PC-3 (cell line): ENCODE measurements around the gene PITRM1.

Experiments
- CTCF ChIP-seq: fragments of 300-600 bp; sonication (generic); conservative IDR thresholded peaks from 2 replicates; pipeline ENCODE4 v1.5.1; 2017; ENCODE audit warnings: antibody characterized with exemption, low read depth, mild to moderate bottlenecking, low read length
- EZH2 ChIP-seq: fragments of 300-600 bp; sonication (generic); IDR thresholded peaks from one replicate; pipeline ENCODE4 v1.6.1; 2017; ENCODE audit warnings: antibody characterized with exemption, mild to moderate bottlenecking, low read length; ENCODE audit not compliant: unreplicated experiment
- EZH2phosphoT487 ChIP-seq: fragments of 300-600 bp; sonication (generic); IDR thresholded peaks from 2 replicates; pipeline ENCODE4 v1.6.1; 2018; ENCODE audit warnings: mild to moderate bottlenecking, antibody characterized with exemption, low read length, borderline replicate concordance

- no peak for TF ChIP-seq EZH2
- TF ChIP-seq CTCF, result no peak
- no peak for TF ChIP-seq EZH2phosphoT487
These were observed 24.5 kb downstream of the PITRM1 start for GRCh38 chr10:3148041-3148440.
